Measurements from ENCODE around the gene OPN1MW. TPM values are rescaled to one million over a fixed set of nuclear protein-coding genes. Genes with fewer than 3 reads are reported as not detected.
A peak's percentile ranks its signal among the peaks of the same experiment; 100 is the strongest.
"Not testable (repeated sequence)": the region's sequence is repeated elsewhere in the genome, so short reads cannot be mapped to it uniquely, and the experiment has no call there.

OPN1MW gene
- total RNA-seq, result not detected
- long read RNA-seq, donor 1, result 0 reads
- long read RNA-seq, donor 2, result 0 reads

DNA sequence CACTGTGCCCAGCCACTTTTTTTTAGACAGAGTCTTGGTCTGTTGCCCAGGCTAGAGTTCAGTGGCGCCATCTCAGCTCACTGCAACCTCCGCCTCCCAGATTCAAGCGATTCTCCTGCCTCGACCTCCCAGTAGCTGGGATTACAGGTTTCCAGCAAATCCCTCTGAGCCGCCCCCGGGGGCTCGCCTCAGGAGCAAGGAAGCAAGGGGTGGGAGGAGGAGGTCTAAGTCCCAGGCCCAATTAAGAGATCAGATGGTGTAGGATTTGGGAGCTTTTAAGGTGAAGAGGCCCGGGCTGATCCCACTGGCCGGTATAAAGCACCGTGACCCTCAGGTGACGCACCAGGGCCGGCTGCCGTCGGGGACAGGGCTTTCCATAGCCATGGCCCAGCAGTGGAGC lies at the start of gene OPN1MW:
Gene OPN1MW, plus strand, starts transcription at position 301 of the 400 bp plus-strand sequence. Its CDS starts 82 bp downstream, at position 383.
- H3K9me3 ChIP-seq; H3K36me3 ChIP-seq (ENCODE audit: low read depth); intact Hi-C loops (cut with DNase I, micrococcal nuclease); DNase-seq; H3K4me3 ChIP-seq; H3K4me1 ChIP-seq (ENCODE audit: low read depth); ATAC-seq: not testable (repeated sequence)

DNA sequence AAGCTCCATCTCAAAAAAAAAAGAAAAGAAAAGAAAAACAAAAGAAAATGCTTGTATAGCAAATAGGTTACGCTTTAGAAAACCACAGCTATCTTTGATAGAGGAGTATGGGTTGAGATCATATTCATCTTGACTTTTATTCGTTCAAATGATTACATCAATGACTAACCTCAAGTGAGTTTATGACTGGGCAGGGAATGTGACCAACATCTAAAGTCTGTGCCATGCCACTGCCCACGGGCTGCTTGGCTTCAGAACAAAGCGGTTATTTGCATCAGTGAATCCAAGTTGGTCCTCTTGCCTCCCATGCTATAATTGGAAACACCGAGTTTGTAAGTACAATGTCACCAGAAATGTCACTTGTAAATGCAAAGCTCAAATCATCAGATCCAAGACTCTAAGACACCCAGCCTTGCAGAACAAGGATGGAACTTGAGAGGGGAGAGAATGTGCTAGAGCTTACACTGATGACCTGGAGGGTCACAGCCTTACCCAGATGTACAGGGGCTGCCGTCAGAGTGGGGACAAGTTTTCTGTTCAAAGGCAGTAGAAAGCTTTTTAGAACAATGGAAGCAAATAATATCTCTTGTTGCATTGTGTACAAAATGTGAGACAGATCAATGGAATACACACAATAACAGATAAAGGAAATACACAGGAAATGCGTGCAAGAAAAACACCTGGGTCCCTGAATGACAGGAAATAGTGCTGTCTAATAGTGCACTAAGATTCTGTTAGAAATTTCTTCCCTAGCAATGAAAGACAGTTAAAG lies 46.8 kb upstream of the OPN1MW start:
- Histone ChIP-seq H3K4me3 (no peak overlapping the region), H3K36me3 (ENCODE audit: low read depth) (no peaks in the 10 kb centered on the region), H3K9me3 (no peaks in the 10 kb centered on the region), H3K4me1 (ENCODE audit: low read depth) (no peaks in the 10 kb centered on the region)
- TF ChIP-seq, protein P1, sequence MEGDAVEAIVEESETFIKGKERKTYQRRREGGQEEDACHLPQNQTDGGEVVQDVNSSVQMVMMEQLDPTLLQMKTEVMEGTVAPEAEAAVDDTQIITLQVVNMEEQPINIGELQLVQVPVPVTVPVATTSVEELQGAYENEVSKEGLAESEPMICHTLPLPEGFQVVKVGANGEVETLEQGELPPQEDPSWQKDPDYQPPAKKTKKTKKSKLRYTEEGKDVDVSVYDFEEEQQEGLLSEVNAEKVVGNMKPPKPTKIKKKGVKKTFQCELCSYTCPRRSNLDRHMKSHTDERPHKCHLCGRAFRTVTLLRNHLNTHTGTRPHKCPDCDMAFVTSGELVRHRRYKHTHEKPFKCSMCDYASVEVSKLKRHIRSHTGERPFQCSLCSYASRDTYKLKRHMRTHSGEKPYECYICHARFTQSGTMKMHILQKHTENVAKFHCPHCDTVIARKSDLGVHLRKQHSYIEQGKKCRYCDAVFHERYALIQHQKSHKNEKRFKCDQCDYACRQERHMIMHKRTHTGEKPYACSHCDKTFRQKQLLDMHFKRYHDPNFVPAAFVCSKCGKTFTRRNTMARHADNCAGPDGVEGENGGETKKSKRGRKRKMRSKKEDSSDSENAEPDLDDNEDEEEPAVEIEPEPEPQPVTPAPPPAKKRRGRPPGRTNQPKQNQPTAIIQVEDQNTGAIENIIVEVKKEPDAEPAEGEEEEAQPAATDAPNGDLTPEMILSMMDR (IDR thresholded peaks at IDR 0.05), result no peak
- DNase-seq, result no peak
- peak; percentile 40 for ATAC-seq
- intact Hi-C loops (cut with DNase I, micrococcal nuclease), result no loop called here

DNA sequence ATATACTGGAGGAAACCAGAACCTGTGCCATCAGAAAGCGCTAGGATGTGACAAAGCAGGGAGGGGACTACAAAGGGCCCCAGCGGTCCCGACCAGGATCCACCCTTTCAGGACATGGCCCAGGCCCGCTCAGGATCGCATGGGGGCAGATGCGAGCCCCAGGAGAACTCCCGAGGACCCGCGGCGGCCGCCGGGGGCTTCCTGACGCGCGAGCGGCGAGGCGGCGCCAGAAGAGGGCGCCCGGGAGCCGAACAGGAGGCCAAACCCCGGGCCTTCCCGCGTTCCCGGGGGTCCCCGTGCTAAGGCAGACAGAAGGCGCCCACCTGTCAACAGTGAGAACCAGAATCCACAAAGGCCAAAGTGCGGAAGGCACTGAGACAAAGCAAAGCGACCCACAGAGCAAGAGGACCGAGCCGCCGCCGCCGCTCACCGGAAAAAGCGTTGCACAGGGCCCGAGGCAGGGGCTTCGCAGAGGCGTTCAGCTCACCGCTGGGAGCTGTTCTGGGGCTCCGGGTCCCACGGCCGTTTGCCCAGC lies 45.7 kb upstream of the OPN1MW start:
- TF ChIP-seq, protein P1 (IDR thresholded peaks at IDR 0.05), result peak; percentile 63
- intact Hi-C loops (cut with DNase I, micrococcal nuclease), result no loop called here
- Histone ChIP-seq H3K9me3 (no peaks in the 10 kb centered on the region), H3K36me3 (ENCODE audit: low read depth) (no peaks in the 10 kb centered on the region), H3K4me1 (ENCODE audit: low read depth) (no peaks in the 10 kb centered on the region), H3K4me3 (no peak overlapping the region)
- DNase-seq (peak; percentile 70 to 78 (median 73)), ATAC-seq (peak; percentile 92)

DNA sequence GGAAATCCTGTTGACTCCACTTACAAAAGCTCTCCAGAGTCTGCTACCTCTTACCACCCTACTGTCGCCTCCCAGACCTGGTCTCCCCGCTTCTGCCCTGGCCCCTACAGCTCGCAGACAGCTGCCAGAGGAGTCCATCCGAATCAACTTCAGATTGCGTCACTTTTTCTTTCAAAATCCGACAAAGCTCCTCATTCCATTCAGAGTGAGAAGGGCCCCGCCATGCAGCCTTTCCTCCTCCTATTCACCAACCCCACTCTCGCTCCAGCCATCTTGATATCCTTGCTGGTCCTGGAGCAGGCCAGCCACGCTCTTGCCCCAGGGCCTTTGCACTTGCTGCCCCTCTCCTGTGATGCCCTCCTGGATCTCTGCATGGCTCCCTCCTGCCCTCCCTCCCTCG lies 43.5 kb upstream of the OPN1MW start:
- Histone ChIP-seq H3K4me1 (ENCODE audit: low read depth) (no peaks in the 10 kb centered on the region), H3K9me3 (no peaks in the 10 kb centered on the region), H3K36me3 (ENCODE audit: low read depth) (no peaks in the 10 kb centered on the region), H3K4me3 (no peak overlapping the region)
- DNase-seq (peak in 1 of 3 donors; percentile 33), ATAC-seq (no peak)
- intact Hi-C loops (cut with DNase I, micrococcal nuclease), result no loop called here
- TF ChIP-seq, protein P1 (IDR thresholded peaks at IDR 0.05), result no peak

DNA sequence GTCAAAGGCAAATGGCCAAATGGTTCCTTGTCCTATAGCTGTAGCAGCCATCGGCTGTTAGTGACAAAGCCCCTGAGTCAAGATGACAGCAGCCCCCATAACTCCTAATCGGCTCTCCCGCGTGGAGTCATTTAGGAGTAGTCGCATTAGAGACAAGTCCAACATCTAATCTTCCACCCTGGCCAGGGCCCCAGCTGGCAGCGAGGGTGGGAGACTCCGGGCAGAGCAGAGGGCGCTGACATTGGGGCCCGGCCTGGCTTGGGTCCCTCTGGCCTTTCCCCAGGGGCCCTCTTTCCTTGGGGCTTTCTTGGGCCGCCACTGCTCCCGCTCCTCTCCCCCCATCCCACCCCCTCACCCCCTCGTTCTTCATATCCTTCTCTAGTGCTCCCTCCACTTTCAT lies 42.2 kb upstream of the OPN1MW start:
- Histone ChIP-seq H3K36me3 (ENCODE audit: low read depth) (no peaks in the 10 kb centered on the region), H3K4me1 (ENCODE audit: low read depth) (no peaks in the 10 kb centered on the region), H3K4me3 (no peak overlapping the region), H3K9me3 (no peaks in the 10 kb centered on the region)
- intact Hi-C loops (cut with DNase I, micrococcal nuclease), result no loop called here
- TF ChIP-seq, protein P1 (IDR thresholded peaks at IDR 0.05), result no peak
- DNase-seq (peak in 1 of 3 donors; percentile 18), ATAC-seq (no peak)

DNA sequence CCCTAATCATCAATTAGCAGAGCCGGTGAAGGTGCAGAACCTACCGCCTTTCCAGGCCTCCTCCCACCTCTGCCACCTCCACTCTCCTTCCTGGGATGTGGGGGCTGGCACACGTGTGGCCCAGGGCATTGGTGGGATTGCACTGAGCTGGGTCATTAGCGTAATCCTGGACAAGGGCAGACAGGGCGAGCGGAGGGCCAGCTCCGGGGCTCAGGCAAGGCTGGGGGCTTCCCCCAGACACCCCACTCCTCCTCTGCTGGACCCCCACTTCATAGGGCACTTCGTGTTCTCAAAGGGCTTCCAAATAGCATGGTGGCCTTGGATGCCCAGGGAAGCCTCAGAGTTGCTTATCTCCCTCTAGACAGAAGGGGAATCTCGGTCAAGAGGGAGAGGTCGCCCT lies 41.7 kb upstream of the OPN1MW start:
- no peak overlapping the region for H3K4me3 ChIP-seq
- H3K9me3 ChIP-seq, result no peaks in the 10 kb centered on the region
- DNase-seq, result peak in 1 of 3 donors; percentile 8
- TF ChIP-seq, protein P1 (IDR thresholded peaks at IDR 0.05), result no peak
- intact Hi-C loops (cut with DNase I, micrococcal nuclease), result no loop called here
- ATAC-seq, result no peak
- H3K4me1 ChIP-seq (ENCODE audit: low read depth), result no peaks in the 10 kb centered on the region
- H3K36me3 ChIP-seq (ENCODE audit: low read depth), result no peaks in the 10 kb centered on the region

All from mucosa of descending colon (tissue), 3 donors.